ENCODE measurements around the gene PHOX2B.

Gene PHOX2B

GRCh38 chr4:41734371-41734770 is 14.2 kb downstream of the PHOX2B start:
- H3K9me3 Mint-ChIP-seq = peaks cover 3% of the 10 kb centered on the region
- no peak for TF ChIP-seq CTCF (IDR thresholded peaks at IDR 0.05)
- H3K36me3 Mint-ChIP-seq (ENCODE audit: low read depth) = no peaks in the 10 kb centered on the region
- no peak for DNase-seq
- H3K27me3 Mint-ChIP-seq (ENCODE audit: low read depth, poor library complexity) = peaks cover 87% of the 10 kb centered on the region
- peaks cover 13% of the 10 kb centered on the region for H3K4me1 Mint-ChIP-seq
- no peak overlapping the region for H3K27ac Mint-ChIP-seq
- no peak overlapping the region for H3K4me3 Mint-ChIP-seq

GRCh38 chr4:41731569-41732126 is 16.9 kb downstream of the PHOX2B start:
- Mint-ChIP-seq H3K27ac (no peak overlapping the region), H3K27me3 (ENCODE audit: low read depth, poor library complexity) (peaks cover 88% of the 10 kb centered on the region), H3K4me1 (peaks cover 13% of the 10 kb centered on the region), H3K4me3 (no peak overlapping the region), H3K36me3 (ENCODE audit: low read depth) (no peaks in the 10 kb centered on the region), H3K9me3 (peaks cover 3% of the 10 kb centered on the region)
- TF ChIP-seq CTCF (IDR thresholded peaks at IDR 0.05) = no peak
- no peak for DNase-seq

GRCh38 chr4:41728573-41728913 is 20.0 kb downstream of the PHOX2B start:
- H3K4me3 Mint-ChIP-seq = no peak overlapping the region
- no peak for TF ChIP-seq CTCF (IDR thresholded peaks at IDR 0.05)
- no peaks in the 10 kb centered on the region for H3K36me3 Mint-ChIP-seq (ENCODE audit: low read depth)
- H3K27ac Mint-ChIP-seq = no peak overlapping the region
- peaks cover 6% of the 10 kb centered on the region for H3K9me3 Mint-ChIP-seq
- peaks cover 13% of the 10 kb centered on the region for H3K4me1 Mint-ChIP-seq
- no peak for DNase-seq
- peaks cover 85% of the 10 kb centered on the region for H3K27me3 Mint-ChIP-seq (ENCODE audit: low read depth, poor library complexity)

- DNase-seq = no peak
- Mint-ChIP-seq H3K27ac (no peak overlapping the region), H3K27me3 (ENCODE audit: low read depth, poor library complexity) (peaks cover 84% of the 10 kb centered on the region), H3K9me3 (peaks cover 6% of the 10 kb centered on the region), H3K4me1 (peaks cover 13% of the 10 kb centered on the region), H3K4me3 (no peak overlapping the region), H3K36me3 (ENCODE audit: low read depth) (no peaks in the 10 kb centered on the region)
- no peak for TF ChIP-seq CTCF (IDR thresholded peaks at IDR 0.05)
These were observed 20.5 kb downstream of the PHOX2B start for GRCh38 chr4:41727861-41728572.

GRCh38 chr4:41725254-41725653 is 23.3 kb downstream of the PHOX2B start:
- no peaks in the 10 kb centered on the region for H3K36me3 Mint-ChIP-seq (ENCODE audit: low read depth)
- no peak overlapping the region for H3K4me3 Mint-ChIP-seq
- peaks cover 6% of the 10 kb centered on the region for H3K9me3 Mint-ChIP-seq
- TF ChIP-seq CTCF (IDR thresholded peaks at IDR 0.05) = no peak
- peaks cover 87% of the 10 kb centered on the region for H3K27me3 Mint-ChIP-seq (ENCODE audit: low read depth, poor library complexity)
- H3K4me1 Mint-ChIP-seq = no peaks in the 10 kb centered on the region
- no peak overlapping the region for H3K27ac Mint-ChIP-seq
- no peak for DNase-seq

GRCh38 chr4:41723286-41723685 is 25.2 kb downstream of the PHOX2B start:
- H3K36me3 Mint-ChIP-seq (ENCODE audit: low read depth) = no peaks in the 10 kb centered on the region
- no peaks in the 10 kb centered on the region for H3K4me1 Mint-ChIP-seq
- no peak overlapping the region for H3K27ac Mint-ChIP-seq
- no peak for DNase-seq
- peaks cover 89% of the 10 kb centered on the region for H3K27me3 Mint-ChIP-seq (ENCODE audit: low read depth, poor library complexity)
- peaks cover 9% of the 10 kb centered on the region for H3K9me3 Mint-ChIP-seq
- no peak overlapping the region for H3K4me3 Mint-ChIP-seq
- TF ChIP-seq CTCF (IDR thresholded peaks at IDR 0.05) = no peak

Measured in nephron progenitor cell (in vitro differentiated cells).